ENCODE measurements around the gene SZT2.
"Not testable (repeated sequence)": the region's sequence is repeated elsewhere in the genome, so short reads cannot be mapped to it uniquely, and the experiment has no call there.

The SZT2 gene

DNA sequence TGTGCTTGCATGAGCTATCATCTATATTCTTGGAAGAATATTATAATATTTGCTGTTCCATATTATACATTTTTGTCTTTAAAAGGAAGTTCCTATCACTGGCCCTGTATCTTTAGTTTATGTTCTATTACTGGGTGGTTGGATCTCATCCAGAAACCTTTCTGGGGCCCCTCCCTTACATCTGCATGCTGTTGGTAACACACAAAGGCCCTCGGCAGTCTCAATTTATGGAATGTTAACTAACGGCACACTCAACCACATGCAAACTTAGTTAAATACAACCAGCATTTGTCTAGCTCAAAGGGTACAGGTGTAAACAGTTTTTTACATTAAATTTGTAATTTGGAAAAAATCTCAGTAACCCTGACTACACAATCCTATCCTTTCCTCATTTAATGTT, 73.8 kb downstream of the SZT2 start:
- no peak for DNase-seq

DNA sequence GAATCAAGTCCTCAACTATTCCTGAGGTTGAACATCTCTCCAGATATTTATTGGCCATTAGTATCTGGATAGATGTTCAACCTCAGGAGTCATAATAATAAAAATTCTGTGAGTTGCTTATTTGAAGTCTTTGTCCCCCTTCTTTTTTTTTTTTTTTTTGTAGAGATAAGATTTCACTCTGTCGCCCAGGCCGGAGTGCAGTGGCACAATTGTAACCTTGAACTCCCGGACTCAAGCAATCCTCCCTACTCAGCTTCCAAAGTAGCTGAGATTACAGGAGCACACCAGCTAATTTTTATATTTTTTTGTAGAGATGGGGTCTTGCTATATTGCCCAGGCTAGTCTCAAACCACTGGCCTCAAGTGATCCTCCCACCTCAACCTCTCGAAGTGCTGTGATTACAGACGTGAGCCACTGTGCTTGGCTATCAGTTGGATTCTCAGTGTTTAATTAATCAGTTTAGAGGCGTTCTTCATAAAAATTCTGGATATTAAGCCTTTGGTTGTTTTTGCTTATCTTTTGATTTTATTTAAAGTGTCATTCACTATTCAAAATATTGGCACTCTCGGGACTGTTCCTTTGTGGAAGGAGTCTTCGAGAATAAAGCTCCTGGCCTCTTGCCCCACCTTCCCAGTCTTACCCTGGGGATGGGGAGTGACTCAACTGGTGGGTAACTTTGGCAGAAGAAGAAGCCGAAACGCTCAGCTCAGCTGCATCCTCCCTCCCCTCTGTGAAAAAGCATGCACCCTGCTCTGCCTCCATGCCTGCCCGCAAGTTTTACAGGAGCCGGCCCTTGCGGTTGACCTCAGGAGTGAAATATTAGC, 75.2 kb downstream of the SZT2 start:
- no peak for DNase-seq

DNA sequence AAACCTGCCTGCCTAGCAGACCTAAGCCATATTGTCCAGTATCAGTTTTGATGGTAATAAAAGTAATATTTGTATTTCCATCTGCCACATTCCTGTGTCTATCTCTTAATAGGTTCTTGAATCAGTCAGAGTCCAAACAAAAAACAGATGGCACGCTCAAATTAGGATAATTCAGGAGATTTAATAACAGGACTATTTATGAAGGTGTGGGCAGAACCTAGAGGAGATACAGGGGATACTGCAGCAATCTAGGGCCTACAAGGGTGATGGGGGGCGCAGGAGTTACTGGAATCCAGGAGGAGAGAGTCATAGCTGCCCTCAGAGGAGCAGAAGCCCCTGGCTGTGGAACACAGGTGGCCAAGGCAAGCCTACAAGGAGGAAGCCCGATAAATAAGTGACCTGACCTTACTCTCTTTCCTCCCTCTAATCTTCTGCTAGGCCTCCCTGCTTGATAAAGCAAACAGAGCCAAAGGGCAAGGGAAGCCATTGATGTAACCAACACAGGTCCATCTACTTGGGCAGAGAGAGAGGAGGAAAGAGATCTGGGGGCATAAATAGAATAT, 75.9 kb downstream of the SZT2 start:
- no peak for DNase-seq

DNA sequence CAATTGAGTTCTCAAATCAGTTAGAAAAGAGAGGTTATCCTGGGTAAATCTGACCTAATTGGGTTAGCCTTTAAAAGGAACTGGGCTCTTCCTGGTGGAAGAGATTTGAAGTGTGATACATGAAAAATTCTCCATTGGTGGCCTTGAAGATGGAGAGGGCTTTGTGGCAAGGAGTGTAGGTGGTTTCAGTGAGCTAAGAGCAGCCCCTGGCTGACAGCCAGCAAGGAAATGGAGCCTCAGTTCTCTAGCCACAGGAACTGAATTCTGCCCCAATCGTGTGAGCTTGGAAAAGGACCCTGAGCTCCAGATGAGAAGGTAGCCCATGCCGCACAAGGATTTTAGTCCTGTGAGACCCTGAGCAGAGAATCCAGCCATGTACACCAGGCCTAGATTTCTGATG, 76.7 kb downstream of the SZT2 start:
- DNase-seq, result no peak

DNA sequence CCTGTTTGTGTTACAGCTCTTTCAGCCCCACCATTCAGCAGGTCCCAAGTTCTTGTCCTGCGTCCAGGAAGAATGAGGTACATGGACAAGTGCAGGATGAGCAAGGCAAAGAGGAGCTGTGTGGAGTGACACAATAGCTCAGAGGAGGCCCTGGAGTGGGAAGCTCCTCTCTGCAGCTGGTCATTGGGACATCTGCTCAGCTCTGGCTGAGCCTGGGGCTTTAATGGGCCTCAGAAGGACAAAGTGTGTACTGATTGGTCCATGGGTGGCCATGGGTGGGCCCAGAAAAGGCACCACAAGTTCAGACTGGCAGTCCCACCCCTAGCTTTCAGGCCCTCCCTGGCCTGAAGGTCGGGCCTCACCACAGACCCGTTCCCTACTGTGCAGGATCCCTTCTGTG, 78.7 kb downstream of the SZT2 start:
- no peak for DNase-seq

DNA sequence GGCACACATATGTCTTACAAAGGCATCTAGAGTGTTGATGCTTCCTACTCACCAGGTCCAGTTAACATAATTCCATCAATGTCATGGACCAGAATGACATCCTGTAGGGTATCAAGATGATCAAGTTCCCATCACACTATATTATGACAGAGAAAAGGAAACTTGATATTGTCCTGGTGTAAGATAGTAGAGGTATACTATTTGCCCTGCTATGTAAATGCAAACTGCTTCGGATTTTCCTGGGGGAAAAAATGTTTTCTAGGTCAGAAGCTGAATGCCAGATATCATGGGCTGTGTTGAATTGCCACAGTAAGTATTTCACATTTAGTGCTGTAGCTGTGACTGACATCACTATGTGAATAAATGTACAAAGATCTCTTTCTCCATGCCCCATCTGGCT, 80.2 kb downstream of the SZT2 start:
- no peak for DNase-seq

DNA sequence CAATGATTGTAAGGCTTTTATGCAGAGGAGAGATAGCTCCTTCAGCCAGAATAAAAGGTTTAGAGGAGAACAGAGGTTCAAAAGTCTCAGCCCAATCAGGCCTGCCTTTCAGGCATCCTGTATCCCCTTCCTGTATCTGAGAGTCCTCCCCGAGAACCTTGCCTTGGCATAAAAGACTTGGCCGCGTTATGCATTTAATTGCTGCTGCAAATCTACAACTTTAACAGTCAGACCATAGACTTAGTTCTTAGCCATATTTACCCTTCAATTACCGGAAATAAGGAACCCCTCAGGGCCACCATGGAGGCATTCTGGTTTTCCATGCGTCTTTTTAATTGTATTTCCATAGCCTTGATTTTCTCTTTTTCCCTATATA, 82.4 kb downstream of the SZT2 start:
- no peak for DNase-seq

DNA sequence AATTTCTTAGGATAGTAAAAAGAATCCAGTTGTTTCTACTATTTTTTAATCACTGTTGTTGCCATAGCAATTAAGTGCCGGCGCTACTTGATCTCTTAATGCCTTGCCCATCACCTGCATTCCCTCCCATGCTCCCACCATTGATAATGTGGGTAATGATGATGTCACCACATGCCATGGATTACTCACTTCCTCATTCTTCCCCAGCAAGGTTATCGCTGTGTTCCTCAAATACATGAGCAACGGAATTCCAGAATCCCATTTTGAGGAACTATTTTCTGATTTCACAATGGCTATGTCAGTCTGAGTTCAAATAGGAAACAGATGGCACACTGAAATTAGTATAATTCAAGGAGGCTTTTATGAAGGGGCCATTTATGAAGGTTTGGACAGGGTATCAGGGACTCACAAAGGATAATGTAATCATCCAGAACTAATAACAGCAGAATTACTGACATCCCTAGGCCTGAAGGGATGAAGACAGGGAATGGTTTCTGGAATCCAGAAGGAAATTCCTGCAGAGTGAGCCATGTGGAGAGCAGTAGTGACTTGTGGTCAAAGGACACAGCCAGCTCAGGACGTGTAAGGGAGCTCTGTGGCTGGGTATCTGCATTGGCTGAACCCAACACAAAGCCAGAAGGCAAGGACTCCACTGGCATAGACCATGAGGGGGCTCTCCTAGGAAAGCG, 82.9 kb downstream of the SZT2 start:
- not testable (repeated sequence) for DNase-seq

DNA sequence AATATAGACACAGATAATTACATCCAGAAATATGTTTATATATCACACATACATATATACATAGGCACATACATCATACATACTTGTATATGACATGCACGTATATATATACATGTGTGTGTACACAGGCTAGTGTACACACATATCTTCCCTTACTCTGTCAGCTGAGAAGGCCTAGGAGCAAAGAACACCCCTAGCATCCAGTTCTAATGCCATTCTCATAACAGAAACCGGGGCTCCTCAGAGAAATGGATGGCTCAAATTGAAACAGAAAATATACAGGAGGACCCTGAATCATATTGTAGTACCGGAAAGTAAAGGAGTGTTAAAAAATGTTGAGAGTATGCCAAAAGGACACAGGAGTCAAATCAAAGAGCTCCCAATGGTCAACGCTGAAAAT, 83.8 kb downstream of the SZT2 start:
- DNase-seq, result no peak

DNA sequence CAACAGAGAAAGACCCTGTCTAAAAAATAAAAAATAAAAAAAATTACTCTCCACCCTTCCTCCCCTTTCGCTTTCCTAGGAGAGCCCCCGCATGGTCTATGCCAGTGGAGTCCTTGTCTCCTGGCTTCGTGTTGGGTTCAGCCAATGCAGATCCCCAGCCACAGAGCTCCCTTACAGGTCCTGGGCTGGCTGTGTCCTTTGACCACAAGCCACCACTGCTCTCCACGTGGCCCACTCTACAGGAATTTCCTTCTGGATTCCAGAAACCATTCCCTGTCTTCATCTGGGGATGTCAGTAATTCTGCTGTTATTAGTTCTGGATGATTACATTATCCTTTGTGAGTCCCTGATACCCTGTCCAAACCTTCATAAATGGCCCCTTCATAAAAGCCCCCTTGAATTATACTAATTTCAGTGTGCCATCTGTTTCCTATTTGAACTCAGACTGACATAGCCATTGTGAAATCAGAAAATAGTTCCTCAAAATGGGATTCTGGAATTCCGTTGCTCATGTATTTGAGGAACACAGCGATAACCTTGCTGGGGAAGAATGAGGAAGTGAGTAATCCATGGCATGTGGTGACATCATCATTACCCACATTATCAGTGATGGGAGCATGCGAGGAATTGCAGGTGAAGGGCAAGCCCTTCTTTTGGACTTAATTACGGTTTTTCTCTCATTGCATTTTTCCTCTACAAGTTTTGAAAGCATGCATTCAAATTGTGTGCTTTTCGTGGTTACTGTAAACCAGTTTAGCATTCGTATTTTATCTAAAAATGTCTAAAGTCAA, 86.1 kb downstream of the SZT2 start:
- not testable (repeated sequence) for DNase-seq

DNA sequence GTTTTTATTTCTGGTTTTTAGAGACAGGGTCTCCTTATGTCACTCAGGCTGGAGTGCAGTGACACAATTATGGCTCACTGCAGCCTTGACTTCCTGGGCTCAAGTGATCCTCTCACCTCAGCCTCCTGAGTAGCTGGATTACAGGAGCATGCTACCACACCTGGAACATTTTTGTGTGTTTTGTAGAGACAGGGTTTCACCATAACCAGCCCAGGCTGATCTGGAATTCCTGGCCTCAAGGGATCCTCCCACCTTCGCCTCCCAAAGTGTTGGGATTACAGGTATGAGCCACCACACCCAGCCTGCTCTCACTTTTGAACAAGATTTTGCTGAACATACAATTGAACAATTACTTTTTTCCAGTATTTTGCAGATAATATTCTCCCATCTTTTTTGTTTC, 88.0 kb downstream of the SZT2 start:
- no peak for DNase-seq

DNA sequence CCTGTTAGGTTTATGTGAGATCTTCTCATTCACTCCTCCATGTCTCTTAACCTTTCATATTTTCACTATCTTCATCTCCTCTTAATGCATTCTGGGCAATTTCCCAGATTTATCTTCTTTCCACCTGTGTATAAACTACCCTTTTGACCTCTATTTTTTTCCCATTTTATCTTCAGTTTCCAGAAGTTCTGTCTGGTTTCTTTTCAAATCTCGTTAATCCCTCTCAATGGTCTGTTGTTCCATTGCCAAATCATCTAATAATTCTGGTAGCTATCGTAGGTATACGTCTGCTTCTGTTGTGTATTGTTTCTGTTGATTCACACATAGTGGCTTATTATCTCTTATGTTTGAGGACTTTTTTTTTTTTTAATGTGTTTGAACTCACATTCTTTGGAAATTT, 89.7 kb downstream of the SZT2 start:
- no peak for DNase-seq

DNA sequence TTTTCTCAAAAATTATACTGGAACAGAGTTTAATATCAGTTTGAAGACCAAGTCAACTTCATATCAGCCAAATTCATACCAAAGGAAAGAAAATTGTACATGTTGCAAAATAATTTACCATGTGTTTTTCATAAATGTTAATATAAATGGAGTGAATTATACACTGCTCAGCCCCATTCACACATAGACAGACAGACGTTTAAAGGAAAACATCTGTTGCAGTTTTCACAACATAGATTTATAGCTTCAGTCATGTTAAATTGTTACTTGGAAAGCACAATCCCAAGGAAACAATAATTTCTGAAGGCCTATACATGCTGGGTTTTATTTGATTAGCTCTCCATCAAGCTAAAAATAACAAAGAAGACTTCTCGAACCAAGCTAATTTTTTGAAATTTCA, 91.8 kb downstream of the SZT2 start:
- DNase-seq, result no peak

DNA sequence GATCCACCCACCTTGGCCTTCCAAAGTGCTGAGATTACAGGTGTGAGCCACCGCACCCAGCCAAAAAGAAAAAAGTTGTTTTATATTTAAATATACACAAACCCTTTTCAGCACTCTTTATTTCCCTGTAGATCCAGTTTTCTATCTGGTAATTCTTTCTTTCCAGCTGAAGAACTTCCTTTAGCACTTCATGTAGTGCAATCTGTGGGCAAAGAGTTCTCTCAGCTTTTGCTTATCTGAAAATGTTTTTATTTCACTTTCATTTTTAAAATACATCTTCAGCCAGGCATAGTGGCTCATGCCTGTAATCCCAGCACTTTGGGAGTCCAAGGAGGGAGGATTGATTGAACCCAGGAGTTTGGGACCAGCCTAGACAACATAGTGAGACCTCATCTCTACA, 92.5 kb downstream of the SZT2 start:
- DNase-seq, result no peak

DNA sequence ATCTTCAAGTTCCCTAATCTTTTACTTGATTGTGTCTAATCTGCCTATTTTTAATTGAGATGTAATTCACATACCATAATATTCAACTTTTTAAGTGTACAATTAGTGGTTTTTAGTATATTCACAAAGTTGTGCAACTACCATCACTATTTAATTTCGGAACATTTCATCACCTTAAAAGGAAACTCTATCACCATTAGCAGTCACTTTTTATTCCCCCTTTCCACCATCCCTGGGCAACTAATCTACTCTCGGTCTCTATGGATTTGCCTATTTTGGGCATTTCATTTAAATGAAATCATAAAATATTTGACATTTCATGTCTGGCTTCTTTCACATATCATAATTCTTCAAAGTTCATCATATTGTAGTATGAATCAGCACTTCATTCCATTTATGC, 94.7 kb downstream of the SZT2 start:
- DNase-seq, result no peak

DNA sequence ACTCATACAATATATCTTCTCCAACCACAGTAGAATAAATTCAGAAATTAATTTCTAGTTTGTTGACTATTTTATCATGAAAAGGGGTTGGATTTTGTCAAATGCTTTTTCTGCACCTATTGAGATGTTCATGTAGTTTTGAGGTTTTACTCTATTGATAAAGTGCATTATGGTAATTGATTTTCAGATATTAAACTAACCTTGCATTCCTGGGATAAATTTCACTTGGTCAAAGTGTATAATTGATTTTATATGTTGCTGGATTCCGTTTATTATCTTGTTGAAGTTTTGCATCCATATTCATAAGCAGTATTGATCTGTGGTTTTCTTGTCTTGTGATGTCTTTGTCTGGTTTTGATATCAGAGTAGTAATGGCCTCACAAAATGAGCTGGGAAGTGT, 98.5 kb downstream of the SZT2 start:
- no peak for DNase-seq

DNA sequence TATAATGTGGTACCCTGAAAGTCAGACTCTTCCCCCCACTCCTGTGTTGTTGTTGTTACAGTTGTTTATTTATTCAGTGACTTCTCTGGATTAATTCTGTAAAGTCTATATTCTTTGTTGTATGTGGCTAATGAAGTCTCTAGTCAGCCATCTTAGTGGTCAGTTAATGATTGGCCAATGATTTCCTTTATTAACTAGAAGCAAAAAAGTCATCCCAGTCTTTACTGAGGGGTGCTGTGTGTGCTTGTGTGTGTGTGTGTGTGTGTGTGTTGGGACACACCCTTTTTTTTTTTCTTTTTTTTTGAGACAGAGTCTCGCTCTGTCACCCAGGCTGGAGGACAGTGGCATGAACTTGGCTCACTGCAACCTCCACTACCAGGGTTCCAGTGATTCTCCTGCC, 101.4 kb downstream of the SZT2 start:
- no peak for DNase-seq

DNA sequence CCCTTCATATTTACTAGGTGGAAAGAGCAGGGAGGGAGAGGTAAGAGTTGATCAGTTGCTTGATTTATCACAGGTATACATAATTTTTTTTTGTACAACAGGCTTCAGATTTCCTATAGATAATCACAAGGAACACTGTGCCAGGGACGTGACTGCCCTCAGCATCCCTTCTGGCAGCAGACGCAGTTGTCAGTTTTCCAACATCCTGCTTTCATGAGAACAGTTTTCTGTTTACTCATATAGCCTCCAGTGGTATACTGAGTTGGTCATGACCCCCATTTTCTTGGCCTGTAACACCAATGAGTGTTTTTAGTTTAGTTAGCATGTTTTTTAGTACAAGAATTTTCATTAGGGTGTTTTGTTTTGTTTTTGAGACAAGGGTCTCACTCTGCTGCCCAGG, 103.1 kb downstream of the SZT2 start:
- no peak for DNase-seq

DNA sequence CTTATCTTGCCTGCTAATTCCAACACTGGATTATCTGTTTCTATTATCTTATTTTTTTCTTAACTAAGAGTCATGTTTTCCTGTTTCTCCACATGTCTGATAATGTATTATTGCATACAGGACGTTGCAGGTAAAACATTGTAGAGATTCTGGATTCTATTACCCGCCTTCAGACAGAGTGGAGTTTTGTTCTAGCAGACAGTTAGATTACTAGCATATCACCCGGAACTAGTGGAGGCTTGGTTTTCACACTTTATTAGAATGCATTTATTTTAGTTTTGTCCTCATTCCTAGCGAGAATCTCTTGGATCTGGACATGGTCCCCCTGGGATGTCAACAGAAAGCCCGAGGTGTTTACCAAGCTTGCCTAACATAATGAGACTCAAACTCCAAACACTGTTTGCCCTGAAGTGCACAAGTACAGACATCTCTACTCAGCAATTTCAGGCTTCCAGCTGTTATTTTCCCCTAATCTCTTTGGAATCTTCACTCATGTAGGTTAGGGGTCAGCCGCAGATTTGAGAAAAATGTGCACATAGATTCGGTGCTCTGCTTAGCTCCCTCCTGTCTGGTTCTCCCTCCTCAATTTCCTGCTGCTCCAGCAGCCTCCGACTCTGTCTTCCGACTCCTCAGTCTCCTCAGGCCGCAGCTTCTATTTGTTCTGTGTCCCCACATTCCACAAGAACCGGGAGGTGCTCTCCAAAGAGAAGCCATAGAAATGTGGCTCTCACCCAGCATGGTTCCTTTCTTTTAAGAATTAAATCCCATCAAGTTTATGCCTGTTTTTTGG, 104.2 kb downstream of the SZT2 start:
- DNase-seq, result no peak

DNA sequence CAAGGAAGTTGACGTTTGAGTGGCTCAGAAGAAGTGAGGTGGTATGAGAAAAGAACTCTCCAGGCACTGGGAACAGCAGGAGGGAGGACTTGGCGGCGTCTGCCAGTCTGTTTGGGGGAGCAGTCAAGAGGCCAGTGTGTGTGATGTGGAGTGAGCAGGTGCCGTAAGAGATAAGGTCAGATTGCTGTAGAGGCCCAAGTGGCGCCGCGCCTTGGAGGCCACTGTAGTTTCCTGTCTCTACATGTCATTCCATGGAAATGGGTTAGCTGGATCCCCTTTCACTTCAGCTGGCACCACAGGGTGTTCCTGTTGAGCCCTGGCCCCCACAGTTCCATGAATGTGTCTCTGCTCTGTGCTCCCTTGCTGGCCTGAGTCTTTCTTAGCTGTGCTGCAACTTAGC, 105.5 kb downstream of the SZT2 start:
- DNase-seq, result no peak

DNA sequence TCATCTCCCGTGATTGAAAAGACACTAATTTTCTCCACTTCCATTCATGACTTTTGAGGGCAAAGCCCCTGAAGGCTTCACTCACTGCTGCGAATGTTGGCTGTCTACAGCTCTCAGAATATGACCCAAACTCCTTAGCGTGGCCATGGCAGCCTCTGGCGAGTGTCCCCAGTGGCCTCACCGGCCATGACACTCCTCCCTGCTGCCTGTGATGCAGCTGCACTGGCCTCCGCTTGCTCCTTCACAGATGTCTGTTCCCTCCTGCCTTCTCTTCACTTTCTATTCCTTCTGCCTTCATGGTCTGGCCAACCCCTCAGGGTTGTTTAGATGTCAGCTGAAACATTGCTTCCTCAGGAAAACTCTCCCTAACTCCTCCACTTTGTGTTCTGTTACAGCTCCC, 110.2 kb downstream of the SZT2 start:
- no peak for DNase-seq

DNA sequence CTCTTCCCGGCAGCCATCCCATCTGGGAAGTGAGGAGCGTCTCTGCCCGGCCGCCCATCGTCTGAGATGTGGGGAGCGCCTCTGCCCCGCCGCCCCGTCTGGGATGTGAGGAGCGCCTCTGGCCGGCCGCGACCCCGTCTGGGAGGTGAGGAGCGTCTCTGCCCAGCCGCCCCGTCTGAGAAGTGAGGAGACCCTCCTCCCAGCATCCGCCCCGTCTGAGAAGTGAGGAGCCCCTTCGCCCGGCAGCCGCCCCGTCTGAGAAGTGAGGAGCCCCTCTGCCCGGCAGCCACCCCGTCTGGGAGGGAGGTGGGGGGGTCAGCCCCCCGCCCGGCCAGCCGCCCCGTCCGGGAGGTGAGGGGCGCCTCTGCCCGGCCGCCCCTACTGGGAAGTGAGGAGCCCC, 112.1 kb downstream of the SZT2 start:
- DNase-seq, result not testable (repeated sequence)

DNA sequence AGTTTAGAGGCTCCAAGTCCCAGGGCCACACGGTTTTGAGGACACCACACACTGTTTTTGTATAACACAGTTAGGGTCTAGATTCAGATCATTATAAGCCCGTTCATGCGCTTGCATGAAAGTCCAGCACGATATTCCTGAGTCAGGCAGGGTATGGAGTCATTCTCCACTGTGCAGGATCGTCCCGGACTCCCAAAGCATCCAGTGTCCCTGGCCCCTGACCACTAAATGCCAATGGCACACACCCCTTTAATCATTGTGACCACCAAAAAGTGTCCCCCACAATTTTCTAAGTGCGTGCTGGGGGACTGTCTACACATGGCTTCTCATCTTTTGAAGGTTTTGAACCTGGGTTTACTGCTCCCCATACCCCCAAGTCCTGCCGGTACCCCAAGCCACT, 113.8 kb downstream of the SZT2 start:
- DNase-seq, result no peak

All from NCI-H1930 (cell line).